Testis (tissue), 3 donors: ENCODE results near the gene STOX2. TPM values are rescaled to one million over a fixed set of nuclear protein-coding genes. Genes with fewer than 3 reads are reported as not detected.

Source experiments
- DNase-seq: peaks from one replicate; pipeline ENCODE4 v3.0.0-alpha.2; 2019
- H3K27ac ChIP-seq, 2 donors: fragments of 200-600 bp; sonication (generic); one replicate each; pipeline ENCODE4 v1.5.1; 2019
- H3K27me3 ChIP-seq: fragments of 200-600 bp; sonication (generic); one replicate; pipeline ENCODE4 v1.5.1; 2019
- H3K36me3 ChIP-seq: fragments of 200-600 bp; sonication (generic); one replicate; pipeline ENCODE4 v1.5.1; 2017; ENCODE audit warnings: low read depth; ENCODE audit errors: missing control alignments
- H3K4me1 ChIP-seq: fragments of 200-600 bp; sonication (generic); one replicate; pipeline ENCODE4 v1.5.1; 2019
- H3K4me3 ChIP-seq, 2 donors: fragments of 200-600 bp; sonication (generic); one replicate each; pipeline ENCODE4 v1.5.1; 2017 to 2019
- H3K9me3 ChIP-seq: fragments of 200-600 bp; sonication (generic); one replicate; pipeline ENCODE4 v1.5.1; 2017
- CTCF ChIP-seq, 3 experiments: fragments of 450-650 bp in 2 of 3; fragments of 200-600 bp in 1 of 3; sonication (generic) in 1 of 3; IDR thresholded peaks; one replicate each; pipeline ENCODE4 v1.5.1; 2016 to 2019; ENCODE audit warnings: antibody characterized with exemption in 3 of 3, mild to moderate bottlenecking in 2 of 3, moderate library complexity in 1 of 3
- POLR2A ChIP-seq: fragments of 450-650 bp; IDR thresholded peaks from one replicate; pipeline ENCODE4 v1.6.1; 2017; ENCODE audit warnings: antibody characterized with exemption, mild to moderate bottlenecking, moderate library complexity
- WGBS, 2 donors: methylation state at CpG; one replicate each; pipeline ENCODE4 v1.1.5; 2018; 5-methylcytosine and 5-hydroxymethylcytosine counted together
- intact Hi-C: fragments of 100-400 bp; cut with DNase I; formaldehyde crosslinking; loops from one replicate; pipeline ENCODE4 v1.15.1; 2023; ENCODE audit warnings: low total_unique reads
- polyA plus RNA-seq: library from polyadenylated mRNA; stranded (reverse); fragments of 350-450 nt; fragmentation: Illumina TruSeq; extraction: RNeasy Lipid Tissue Mini Kit (QIAGEN cat#74804); gene quantifications from one replicate; pipeline ENCODE4 v1.2.3, GENCODE V29; 2014; ENCODE audit warnings: low read depth, low replicate concordance; ENCODE audit not compliant: insufficient read depth
- total RNA-seq, 2 donors: library from RNA; depleted of rRNA; stranded (reverse); fragments of >200 nt; gene quantifications; one replicate each; pipeline ENCODE4 v1.2.3, GENCODE V29; 2016

The STOX2 gene
- total and polyA plus RNA-seq, 3 donors from 2014 or later = 5.8 to 17.7 (median 15.2) TPM

- 53 to 59% methylated on average over 2 of the region's 2 CpGs for WGBS, 2 donors
- no peaks in the 10 kb centered on the region for H3K36me3 ChIP-seq
- H3K4me1 ChIP-seq = no peaks in the 10 kb centered on the region
- intact Hi-C loops = no loop called here
- no peaks in the 10 kb centered on the region for H3K9me3 ChIP-seq
- no peak overlapping the region for H3K27ac ChIP-seq
- no peak for TF ChIP-seq POLR2A
- no peak for TF ChIP-seq CTCF (IDR thresholded peaks at IDR 0.05)
- no peak overlapping the region for H3K4me3 ChIP-seq
- DNase-seq = no peak
- H3K27me3 ChIP-seq = no peaks in the 10 kb centered on the region
Measured at GRCh38 chr4:183860119-183860518, 45.0 kb upstream of the STOX2 start.

- TF ChIP-seq CTCF (IDR thresholded peaks at IDR 0.05) (no peak), POLR2A (no peak)
- 27 to 43% methylated on average over 10 of the region's 10 CpGs for WGBS, 2 donors
- peak; percentile 51 for DNase-seq
Measured at GRCh38 chr4:183860731-183861130, 44.4 kb upstream of the STOX2 start.

GRCh38 chr4:183861426-183861825, 43.7 kb upstream of the STOX2 start:
- intact Hi-C loops = no loop called here
- DNase-seq = no peak
- no peaks in the 10 kb centered on the region for H3K36me3 ChIP-seq
- H3K9me3 ChIP-seq = no peaks in the 10 kb centered on the region
- H3K4me1 ChIP-seq = no peaks in the 10 kb centered on the region
- H3K27me3 ChIP-seq = no peaks in the 10 kb centered on the region
- no peak for TF ChIP-seq CTCF (IDR thresholded peaks at IDR 0.05)
- no peak for TF ChIP-seq POLR2A
- no peak overlapping the region for H3K27ac ChIP-seq
- 66 to 87% methylated on average over 13 of the region's 13 CpGs for WGBS, 2 donors
- peak overlapping the region; percentile 1 to 22 for H3K4me3 ChIP-seq

More at GRCh38 chr4:183860731-183861130, 44.4 kb upstream of the STOX2 start:
- Histone ChIP-seq H3K27me3 (no peaks in the 10 kb centered on the region), H3K4me3 (peak overlapping the region; percentile 1 to 22), H3K9me3 (no peaks in the 10 kb centered on the region), H3K4me1 (no peaks in the 10 kb centered on the region), H3K27ac (no peak overlapping the region), H3K36me3 (no peaks in the 10 kb centered on the region)
- intact Hi-C loops = no loop called here

GRCh38 chr4:183863155-183863825, 41.8 kb upstream of the STOX2 start:
- no peak overlapping the region for H3K27ac ChIP-seq
- H3K4me3 ChIP-seq = no peak overlapping the region
- no peaks in the 10 kb centered on the region for H3K36me3 ChIP-seq
- no peaks in the 10 kb centered on the region for H3K27me3 ChIP-seq
- intact Hi-C loops = no loop called here
- TF ChIP-seq CTCF (IDR thresholded peaks at IDR 0.05) = no peak
- no peak for TF ChIP-seq POLR2A
- H3K9me3 ChIP-seq = no peaks in the 10 kb centered on the region
- no peak for DNase-seq
- no peaks in the 10 kb centered on the region for H3K4me1 ChIP-seq
- WGBS, 2 donors = 68 to 84% methylated on average over 8 of the region's 8 CpGs

GRCh38 chr4:183867247-183867646, 37.9 kb upstream of the STOX2 start:
- Histone ChIP-seq H3K4me3 (no peak overlapping the region), H3K36me3 (no peaks in the 10 kb centered on the region), H3K4me1 (no peaks in the 10 kb centered on the region), H3K27ac (no peak overlapping the region), H3K9me3 (no peaks in the 10 kb centered on the region), H3K27me3 (no peaks in the 10 kb centered on the region)
- TF ChIP-seq POLR2A = no peak
- no peak for TF ChIP-seq CTCF (IDR thresholded peaks at IDR 0.05)
- no peak for DNase-seq
- intact Hi-C loops = no loop called here
- 66 to 69% methylated on average over 9 of the region's 9 CpGs for WGBS, 2 donors
